ENCODE results near the gene EDRF1. TPM values are rescaled to one million over a fixed set of nuclear protein-coding genes. Genes with fewer than 3 reads are reported as not detected.

EDRF1 gene
- polyA plus RNA-seq, 1 donor (not counting 4 experiments of a cell fraction or from before 2014, with no cell fraction given) = 20.4 TPM

GRCh38 chr10:125727436-125727835 is 7.9 kb downstream of the EDRF1 start:
- no peak overlapping the region for H3K9ac ChIP-seq (ENCODE audit: control insufficient read depth, extremely low read depth, insufficient read depth, low read length)
- no peak for TF ChIP-seq CTCF (optimal IDR thresholded peaks at IDR 0.05 in 1 of 3, IDR thresholded peaks at IDR 0.05 in 1 of 3, conservative IDR thresholded peaks at IDR 0.05 in 1 of 3; ENCODE audit: extremely low read depth in 1 of 3, insufficient read depth in 2 of 3, low read length in 3 of 3)
- TF ChIP-seq EZH2 (IDR thresholded peaks at IDR 0.05; ENCODE audit: low read length) = no peak
- H3K79me2 ChIP-seq (ENCODE audit: control insufficient read depth, insufficient read depth, low read length) = peaks cover 2% of the 10 kb centered on the region
- H3K9me1 ChIP-seq (ENCODE audit: control insufficient read depth, extremely low read depth, insufficient read depth, low read length) = no peaks in the 10 kb centered on the region
- H3K4me3 ChIP-seq (ENCODE audit: control insufficient read depth in 2 of 3, extremely low read depth in 1 of 3, insufficient read depth in 2 of 3, low read depth in 1 of 3, low read length in 3 of 3) = no peak overlapping the region
- no peaks in the 10 kb centered on the region for H3K27me3 ChIP-seq (ENCODE audit: control insufficient read depth, extremely low read depth, insufficient read depth, low read length)
- H3K27ac ChIP-seq (ENCODE audit: control insufficient read depth, insufficient read depth, low read length) = no peak overlapping the region
- FAIRE-seq = no peak
- no peak overlapping the region for H2AFZ ChIP-seq (ENCODE audit: control insufficient read depth, low read length)
- H3K9me3 ChIP-seq (ENCODE audit: control insufficient read depth, low read depth, low read length) = no peaks in the 10 kb centered on the region
- no peaks in the 10 kb centered on the region for H4K20me1 ChIP-seq (ENCODE audit: control insufficient read depth, extremely low read depth, insufficient read depth, low read length)
- DNase-seq (ENCODE audit: low read depth, low spot score) = no peak
- dilution Hi-C loops (cut with MboI; ENCODE audit: extremely low pct_ligation_motif_present, low sequenced_read_pairs) = no loop called here
- no peaks in the 10 kb centered on the region for H3K4me1 ChIP-seq (ENCODE audit: control insufficient read depth, extremely low read depth, insufficient read depth, low read length)
- H3K36me3 ChIP-seq (ENCODE audit: control insufficient read depth in 2 of 2, extremely low read depth in 1 of 2, insufficient read depth in 2 of 2, low read length in 2 of 2) = peaks cover 23 to 28% of the 10 kb centered on the region in 2 experiments
- no peak overlapping the region for H3K4me2 ChIP-seq (ENCODE audit: control insufficient read depth, extremely low read depth, insufficient read depth, low read depth, low read length)

- H3K27me3 ChIP-seq (ENCODE audit: control insufficient read depth, extremely low read depth, insufficient read depth, low read length) = no peaks in the 10 kb centered on the region
- no peaks in the 10 kb centered on the region for H3K9me1 ChIP-seq (ENCODE audit: control insufficient read depth, extremely low read depth, insufficient read depth, low read length)
- no peak for DNase-seq (ENCODE audit: low read depth, low spot score)
- H2AFZ ChIP-seq (ENCODE audit: control insufficient read depth, low read length) = no peak overlapping the region
- no peaks in the 10 kb centered on the region for H3K9me3 ChIP-seq (ENCODE audit: control insufficient read depth, low read depth, low read length)
- no peaks in the 10 kb centered on the region for H3K4me1 ChIP-seq (ENCODE audit: control insufficient read depth, extremely low read depth, insufficient read depth, low read length)
- FAIRE-seq = no peak
- H3K27ac ChIP-seq (ENCODE audit: control insufficient read depth, insufficient read depth, low read length) = no peak overlapping the region
- peaks cover 29 to 35% of the 10 kb centered on the region in 2 experiments for H3K36me3 ChIP-seq (ENCODE audit: control insufficient read depth in 2 of 2, extremely low read depth in 1 of 2, insufficient read depth in 2 of 2, low read length in 2 of 2)
- H3K9ac ChIP-seq (ENCODE audit: control insufficient read depth, extremely low read depth, insufficient read depth, low read length) = no peak overlapping the region
- H4K20me1 ChIP-seq (ENCODE audit: control insufficient read depth, extremely low read depth, insufficient read depth, low read length) = no peaks in the 10 kb centered on the region
- TF ChIP-seq EZH2 (IDR thresholded peaks at IDR 0.05; ENCODE audit: low read length) = no peak
- TF ChIP-seq CTCF (optimal IDR thresholded peaks at IDR 0.05 in 1 of 3, IDR thresholded peaks at IDR 0.05 in 1 of 3, conservative IDR thresholded peaks at IDR 0.05 in 1 of 3; ENCODE audit: extremely low read depth in 1 of 3, insufficient read depth in 2 of 3, low read length in 3 of 3) = no peak
- no peak overlapping the region for H3K4me3 ChIP-seq (ENCODE audit: control insufficient read depth in 2 of 3, extremely low read depth in 1 of 3, insufficient read depth in 2 of 3, low read depth in 1 of 3, low read length in 3 of 3)
- H3K79me2 ChIP-seq (ENCODE audit: control insufficient read depth, insufficient read depth, low read length) = no peaks in the 10 kb centered on the region
- dilution Hi-C loops (cut with MboI; ENCODE audit: extremely low pct_ligation_motif_present, low sequenced_read_pairs) = no loop called here
- no peak overlapping the region for H3K4me2 ChIP-seq (ENCODE audit: control insufficient read depth, extremely low read depth, insufficient read depth, low read depth, low read length)
Measured at GRCh38 chr10:125734148-125734547, 14.6 kb downstream of the EDRF1 start.

Measured in keratinocyte (primary cell).